GM13977 (cell line): ENCODE measurements around the gene CCDC24.

Source experiments
- DNase-seq: peaks from one replicate; pipeline ENCODE4 v3.0.0; 2012; ENCODE audit warnings: low spot score
- in situ Hi-C: fragments of 300-500 bp; cut with MboI; formaldehyde crosslinking; loops from one replicate; pipeline ENCODE4 v1.12.0; 2022; ENCODE audit warnings: low sequenced_read_pairs, low pct_unique_long_range_greater_than_20kb, mixed read lengths, inconsistent platforms; ENCODE audit not compliant: unreplicated experiment
- TF ChIP-seq, protein P1 (sequence below): IDR thresholded peaks from 2 replicates; pipeline ENCODE4 v1.5.1; 2012; ENCODE audit warnings: mild to moderate bottlenecking, control low read depth; ENCODE audit not compliant: insufficient read depth; ENCODE audit errors: extremely low read depth, missing control alignments

CCDC24 gene

DNA sequence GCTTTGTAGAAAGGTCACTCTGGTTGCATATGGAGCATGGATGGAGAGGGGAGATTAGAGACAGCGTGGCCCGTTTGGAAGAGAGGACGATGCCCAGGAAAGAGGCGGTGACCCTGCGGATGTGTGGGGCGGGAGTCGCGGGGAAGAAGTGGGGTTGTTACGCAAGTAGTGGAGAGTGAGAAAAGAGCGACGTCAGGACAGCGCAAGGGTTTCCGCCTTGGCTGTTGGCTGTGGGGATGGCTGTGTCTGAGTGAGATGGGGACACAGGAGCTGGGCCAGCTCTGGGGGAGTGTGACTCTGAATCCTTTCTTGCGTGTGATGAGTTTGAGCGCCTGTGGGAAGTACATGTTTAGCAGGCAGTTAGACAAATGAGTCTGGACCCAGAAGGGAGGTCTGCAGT is 8.6 kb upstream of the CCDC24 start:
- in situ Hi-C loops, result no loop called here
- DNase-seq, result no peak
- TF ChIP-seq, protein P1, sequence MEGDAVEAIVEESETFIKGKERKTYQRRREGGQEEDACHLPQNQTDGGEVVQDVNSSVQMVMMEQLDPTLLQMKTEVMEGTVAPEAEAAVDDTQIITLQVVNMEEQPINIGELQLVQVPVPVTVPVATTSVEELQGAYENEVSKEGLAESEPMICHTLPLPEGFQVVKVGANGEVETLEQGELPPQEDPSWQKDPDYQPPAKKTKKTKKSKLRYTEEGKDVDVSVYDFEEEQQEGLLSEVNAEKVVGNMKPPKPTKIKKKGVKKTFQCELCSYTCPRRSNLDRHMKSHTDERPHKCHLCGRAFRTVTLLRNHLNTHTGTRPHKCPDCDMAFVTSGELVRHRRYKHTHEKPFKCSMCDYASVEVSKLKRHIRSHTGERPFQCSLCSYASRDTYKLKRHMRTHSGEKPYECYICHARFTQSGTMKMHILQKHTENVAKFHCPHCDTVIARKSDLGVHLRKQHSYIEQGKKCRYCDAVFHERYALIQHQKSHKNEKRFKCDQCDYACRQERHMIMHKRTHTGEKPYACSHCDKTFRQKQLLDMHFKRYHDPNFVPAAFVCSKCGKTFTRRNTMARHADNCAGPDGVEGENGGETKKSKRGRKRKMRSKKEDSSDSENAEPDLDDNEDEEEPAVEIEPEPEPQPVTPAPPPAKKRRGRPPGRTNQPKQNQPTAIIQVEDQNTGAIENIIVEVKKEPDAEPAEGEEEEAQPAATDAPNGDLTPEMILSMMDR, result no peak

DNA sequence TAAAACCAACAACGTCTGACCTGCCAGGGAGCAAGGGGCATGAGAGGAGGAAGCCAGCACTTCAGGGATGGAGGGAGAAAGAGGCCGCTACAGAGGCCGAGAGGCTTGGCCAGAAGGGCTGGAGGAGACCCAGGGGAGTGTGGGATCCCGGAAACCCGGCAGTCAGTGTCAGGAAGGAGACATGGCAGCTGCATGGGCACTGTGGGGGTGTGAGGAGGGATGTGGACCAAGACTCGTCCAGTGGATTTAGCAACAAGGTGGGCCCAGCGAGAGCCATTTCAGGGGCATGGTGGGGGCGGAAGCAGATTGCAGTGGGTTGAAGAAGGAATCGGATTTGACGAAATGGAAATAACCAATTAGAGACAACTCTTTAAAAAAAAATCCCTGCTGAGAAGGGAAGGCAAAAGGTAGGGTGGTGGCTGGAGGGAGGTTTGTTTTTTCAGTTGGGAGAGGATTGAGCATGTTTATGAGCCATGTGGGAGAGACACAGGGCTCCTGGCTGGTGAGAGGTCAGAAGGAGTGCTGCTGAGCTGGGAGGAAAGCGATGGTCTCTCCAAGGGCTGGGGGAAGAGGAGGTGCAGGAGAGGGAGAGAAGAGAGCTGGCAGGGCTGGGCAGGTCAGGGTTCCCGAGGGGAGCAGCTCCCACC is 8.0 kb upstream of the CCDC24 start:
- TF ChIP-seq, protein P1, result no peak
- no peak for DNase-seq
- in situ Hi-C loops, result no loop called here

DNA sequence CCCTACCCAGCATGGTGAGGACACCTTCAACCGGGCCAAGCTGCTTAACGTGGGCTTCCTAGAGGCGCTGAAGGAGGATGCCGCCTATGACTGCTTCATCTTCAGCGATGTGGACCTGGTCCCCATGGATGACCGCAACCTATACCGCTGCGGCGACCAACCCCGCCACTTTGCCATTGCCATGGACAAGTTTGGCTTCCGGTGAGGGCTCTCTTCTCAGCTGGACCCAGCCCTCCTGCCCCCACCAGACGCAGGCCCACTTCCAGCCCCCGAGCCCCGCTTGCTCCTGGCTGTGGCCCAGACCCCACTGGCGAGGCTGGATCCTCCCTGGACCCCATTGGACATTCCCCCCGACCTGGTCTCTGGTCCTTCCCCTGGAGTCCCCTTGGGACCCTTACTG is 6.5 kb upstream of the CCDC24 start:
- in situ Hi-C loops, result no loop called here
- no peak for DNase-seq

DNA sequence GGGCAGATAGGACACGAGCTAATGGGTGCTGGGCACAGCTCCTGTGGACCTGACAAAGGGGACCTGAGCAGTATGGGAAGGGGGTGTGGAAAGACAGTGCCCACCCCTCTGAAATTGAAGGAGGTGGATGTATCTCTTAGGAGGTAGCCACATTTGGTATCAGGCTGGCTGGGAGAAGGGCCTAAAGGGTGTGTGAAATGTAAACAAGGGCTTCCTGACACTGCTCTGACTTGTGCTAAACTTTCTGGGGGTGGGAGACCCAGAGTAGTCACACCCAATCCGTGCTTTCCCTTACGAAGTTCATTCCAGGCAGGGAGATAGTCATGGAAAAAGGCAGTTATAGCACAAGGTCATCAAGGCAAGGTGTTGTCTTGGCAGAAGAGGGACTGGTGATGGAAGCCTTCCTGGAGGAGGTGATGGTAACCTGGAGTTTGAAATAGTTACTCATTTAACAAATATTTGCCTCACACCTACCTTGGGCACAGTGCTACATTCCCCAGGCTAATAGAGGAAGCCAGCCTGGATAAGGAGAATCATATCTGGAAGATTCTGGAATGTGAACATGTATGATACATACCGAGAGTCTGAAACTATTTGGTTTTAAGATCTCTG is 5.3 kb upstream of the CCDC24 start:
- TF ChIP-seq, protein P1, result no peak
- in situ Hi-C loops, result no loop called here
- no peak for DNase-seq

More for the DNA sequence above, 6.5 kb upstream of the CCDC24 start:
- TF ChIP-seq, protein P1, result no peak

DNA sequence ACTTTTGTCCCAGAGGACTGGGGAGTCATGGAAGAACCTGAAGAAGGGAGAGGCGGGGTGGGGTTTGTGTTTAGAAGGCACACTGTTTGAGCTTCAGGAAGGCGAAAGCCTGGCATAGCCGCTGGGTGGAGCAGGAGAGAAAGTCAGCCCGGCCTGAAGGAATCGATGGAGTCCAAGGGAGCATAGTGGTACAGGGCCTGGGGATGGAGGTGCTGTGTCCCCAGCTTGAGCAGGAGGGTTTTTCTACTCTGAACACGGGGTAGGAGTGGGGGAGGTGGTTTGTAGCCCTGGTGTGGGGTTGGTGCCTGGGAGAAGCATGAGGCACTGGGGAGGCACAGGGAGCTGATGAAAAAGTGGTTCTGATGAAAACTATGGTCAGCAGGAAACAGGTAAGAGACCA is 4.7 kb upstream of the CCDC24 start:
- in situ Hi-C loops, result no loop called here
- TF ChIP-seq, protein P1, result no peak
- DNase-seq, result no peak

DNA sequence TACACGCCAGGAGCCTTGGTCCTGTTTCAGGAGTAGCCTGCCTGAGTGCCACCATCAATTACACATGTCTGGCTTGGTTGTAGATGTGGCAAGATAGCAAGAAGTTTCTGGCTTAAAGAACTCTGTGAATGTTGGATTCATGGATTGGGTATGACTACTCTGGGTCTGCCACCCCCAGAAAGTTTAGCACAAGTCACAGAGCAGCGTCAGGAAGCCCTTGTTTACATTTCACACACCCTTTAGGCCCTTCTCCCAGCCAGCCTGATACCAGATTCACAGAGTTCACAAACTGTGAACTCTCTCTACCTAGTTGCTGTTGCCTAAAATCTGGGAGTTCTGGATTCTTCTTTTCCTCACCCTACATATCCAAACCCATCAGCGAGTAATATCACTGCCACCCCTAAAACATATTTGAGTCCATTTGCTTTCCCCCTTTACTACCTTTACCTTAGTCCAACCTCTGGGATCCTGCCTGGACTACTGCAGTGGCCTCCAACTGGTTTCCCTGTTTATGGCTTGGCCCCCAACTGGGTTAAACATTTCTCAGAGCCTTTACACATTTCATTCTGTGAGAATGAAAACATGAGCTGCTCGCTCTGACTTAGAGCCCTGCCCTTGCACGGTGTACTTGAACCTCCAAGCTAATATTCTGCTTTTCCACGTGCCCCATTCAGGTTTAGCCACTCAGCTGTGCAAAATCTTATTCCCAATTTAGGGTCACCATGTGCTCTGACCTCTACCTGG is 4.1 kb upstream of the CCDC24 start:
- TF ChIP-seq, protein P1, result no peak
- DNase-seq, result no peak
- in situ Hi-C loops, result no loop called here
